GM20000 (cell line): Measurements from ENCODE around the gene TOLLIP.

Experiments used
- DNase-seq: peaks from one replicate; pipeline ENCODE4 v3.0.0; 2012; ENCODE audit warnings: low spot score
- TF ChIP-seq, protein P1 (sequence below): IDR thresholded peaks from 2 replicates; pipeline ENCODE4 v1.5.1; 2012; ENCODE audit warnings: mild to moderate bottlenecking, control low read depth; ENCODE audit errors: extremely low read depth, missing control alignments

The TOLLIP gene

DNA sequence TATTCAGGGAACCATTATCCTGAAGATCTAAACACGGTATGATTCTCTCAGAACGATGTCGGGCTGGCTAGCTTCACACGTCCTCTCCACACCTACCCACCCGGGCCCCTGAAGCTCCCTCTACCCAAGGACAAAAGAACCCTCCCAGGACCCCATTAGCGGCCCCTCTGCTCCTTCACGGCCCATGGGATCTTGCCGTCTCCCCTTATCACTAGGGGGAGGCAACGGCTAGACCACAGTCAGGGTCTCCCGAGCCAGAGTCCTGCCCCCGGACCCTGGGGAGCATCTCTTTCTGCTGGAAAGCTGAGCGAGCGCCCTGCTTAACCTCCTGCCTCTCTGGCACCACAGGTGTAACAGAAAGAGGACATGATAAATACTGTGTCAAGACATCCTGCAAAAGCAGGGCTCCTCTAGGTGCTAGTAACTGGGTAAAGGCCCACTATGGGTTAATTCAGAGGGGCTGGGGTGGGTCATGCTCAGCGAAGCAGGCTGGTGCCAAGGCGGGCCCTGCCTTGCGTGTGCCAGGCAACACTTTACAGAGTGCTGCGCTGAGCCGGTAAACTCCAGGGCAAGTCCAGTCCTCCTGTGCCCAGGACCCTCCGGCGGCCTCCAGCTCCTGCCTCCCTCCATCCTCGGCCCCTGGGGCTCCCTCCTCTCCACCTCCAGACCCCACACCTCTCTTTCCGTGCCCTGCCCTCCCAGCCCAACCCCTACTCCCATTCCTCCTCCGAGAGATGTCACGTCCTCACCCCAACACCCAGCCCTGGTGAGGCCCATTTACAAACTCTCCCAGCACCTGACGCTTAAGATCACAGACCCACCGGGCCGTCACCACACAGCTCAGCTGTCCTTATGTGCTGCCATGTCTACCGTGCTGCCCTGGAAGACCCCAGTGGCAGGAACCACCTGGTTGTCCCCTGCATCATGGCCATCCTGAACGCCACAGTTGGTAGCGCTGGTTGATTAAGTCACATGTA, 3.0 kb downstream of the TOLLIP start:
- TF ChIP-seq, protein P1, sequence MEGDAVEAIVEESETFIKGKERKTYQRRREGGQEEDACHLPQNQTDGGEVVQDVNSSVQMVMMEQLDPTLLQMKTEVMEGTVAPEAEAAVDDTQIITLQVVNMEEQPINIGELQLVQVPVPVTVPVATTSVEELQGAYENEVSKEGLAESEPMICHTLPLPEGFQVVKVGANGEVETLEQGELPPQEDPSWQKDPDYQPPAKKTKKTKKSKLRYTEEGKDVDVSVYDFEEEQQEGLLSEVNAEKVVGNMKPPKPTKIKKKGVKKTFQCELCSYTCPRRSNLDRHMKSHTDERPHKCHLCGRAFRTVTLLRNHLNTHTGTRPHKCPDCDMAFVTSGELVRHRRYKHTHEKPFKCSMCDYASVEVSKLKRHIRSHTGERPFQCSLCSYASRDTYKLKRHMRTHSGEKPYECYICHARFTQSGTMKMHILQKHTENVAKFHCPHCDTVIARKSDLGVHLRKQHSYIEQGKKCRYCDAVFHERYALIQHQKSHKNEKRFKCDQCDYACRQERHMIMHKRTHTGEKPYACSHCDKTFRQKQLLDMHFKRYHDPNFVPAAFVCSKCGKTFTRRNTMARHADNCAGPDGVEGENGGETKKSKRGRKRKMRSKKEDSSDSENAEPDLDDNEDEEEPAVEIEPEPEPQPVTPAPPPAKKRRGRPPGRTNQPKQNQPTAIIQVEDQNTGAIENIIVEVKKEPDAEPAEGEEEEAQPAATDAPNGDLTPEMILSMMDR: no peak
- no peak for DNase-seq

DNA sequence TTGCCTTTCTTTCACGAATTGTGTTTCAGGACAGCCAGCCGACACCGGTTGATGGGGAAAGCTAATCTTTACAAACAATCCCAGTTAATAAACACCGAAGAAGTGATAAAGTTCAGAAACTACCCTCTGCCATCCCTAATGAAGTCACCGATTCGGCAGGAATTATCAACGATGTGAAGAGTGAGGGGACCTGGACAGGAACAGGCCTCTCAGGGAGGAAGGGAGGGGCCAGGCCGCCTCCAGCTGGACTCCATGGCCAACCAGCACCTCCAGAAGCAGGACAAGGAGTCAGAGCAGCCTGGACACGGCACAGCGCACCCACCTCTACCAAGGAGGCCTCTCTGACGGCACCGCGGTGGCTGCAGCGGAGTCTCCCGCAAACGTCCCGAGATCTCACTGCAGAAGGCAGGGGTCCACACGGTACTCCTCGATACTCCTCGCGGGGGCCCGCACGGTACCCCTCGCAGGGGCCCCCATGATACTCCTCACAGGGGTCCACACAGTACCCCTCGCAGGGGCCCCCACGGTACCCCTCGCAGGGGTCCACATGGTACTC, 3.9 kb downstream of the TOLLIP start:
- TF ChIP-seq, protein P1: no peak
- DNase-seq: no peak

DNA sequence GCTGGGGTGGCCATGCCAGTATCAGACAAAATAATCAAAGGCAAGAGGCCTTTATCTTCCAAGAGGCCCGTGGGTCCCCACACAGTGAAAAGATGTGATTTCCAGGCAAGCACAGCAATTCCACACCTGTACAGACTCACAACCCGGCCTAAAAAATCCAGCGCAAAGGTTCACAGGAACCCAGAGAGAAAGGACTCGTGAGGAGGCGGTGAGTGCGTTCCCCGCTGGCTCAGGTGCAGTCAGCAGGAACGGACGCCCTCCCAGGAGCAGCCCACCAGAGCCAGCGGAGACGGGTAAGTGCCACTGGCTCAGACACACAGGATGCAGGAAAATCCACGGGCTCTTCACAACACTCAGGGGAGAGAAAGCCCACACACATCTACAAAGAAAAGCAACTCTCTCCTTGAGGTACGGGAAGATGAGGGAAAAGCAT, 4.4 kb downstream of the TOLLIP start:
- TF ChIP-seq, protein P1: no peak

DNA sequence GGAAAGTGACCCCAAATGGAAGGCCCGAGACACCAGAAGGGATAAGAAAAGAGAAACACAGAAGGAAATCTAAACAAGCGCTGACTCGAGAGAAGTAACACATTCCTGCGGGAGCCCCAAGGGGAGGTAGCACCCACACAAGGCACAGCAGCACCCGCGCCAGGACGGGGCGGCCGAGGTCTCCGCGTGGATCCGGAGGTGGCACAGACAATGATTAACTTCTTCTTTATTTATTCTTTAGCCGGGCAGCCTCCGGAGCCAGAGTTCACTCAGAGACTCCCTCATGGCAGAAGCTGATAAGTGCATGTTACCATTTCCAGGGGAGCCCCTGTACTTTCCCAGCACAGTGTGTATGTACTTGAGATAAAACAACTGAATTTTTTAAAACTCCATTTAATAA, 5.1 kb downstream of the TOLLIP start:
- DNase-seq: no peak
- TF ChIP-seq, protein P1: no peak

More for the DNA sequence above, 4.4 kb downstream of the TOLLIP start:
- DNase-seq: no peak

DNA sequence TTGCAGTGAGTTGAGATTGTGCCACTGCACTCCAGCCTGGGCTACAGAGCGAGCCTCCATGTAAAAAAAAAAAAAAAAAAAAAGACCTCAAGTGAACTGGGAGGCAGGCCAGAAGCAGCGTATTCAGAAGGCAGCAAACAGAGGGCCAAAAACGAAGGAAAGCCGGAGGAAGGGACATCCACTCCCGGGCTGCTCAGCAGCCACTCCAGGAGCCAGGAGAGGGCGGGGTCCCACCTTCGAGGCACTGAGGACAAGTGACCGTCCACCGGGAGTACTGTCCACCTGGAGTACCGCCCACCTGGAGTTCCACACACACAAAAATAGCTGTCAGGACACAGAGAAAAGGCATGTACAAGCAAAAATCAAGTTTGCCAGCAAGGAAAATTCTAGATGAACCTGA, 5.5 kb downstream of the TOLLIP start:
- TF ChIP-seq, protein P1: no peak
- no peak for DNase-seq

DNA sequence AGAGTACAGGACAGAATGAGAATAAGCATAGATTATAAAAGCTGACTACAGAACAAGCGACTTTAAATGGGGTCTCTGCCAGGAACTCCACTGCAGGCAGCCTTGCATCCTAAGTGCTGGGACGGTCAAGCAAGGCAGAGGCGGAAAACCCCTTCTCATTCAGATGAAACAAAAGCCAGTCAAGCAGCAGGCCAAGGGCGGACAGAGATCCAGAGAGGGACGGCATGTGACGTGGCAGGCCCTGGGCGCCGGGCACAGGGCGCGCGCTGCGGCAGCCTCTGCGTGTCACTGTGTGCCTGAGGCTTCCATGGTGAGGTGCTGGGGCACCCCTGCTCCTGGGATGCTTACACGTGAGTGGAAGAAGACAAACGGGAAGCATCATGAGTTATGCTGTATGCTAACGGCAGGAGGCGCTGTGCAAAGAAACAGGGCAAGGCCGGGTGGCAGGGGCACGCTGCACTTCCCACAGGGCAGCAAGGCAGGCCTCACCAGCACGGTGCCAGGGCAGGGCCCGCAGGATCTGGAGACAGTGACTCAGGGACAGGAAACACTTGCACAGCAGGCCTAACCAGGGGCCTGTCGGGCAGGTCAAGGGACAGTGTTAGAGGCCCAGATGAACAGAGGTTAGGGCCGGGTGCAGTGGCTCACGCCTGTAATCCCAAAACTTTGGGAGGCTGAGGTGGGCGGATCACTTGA, 6.2 kb downstream of the TOLLIP start:
- DNase-seq: no peak
- TF ChIP-seq, protein P1: no peak
